Subcutaneous adipose tissue (tissue), 4 donors: ENCODE results near the gene THEMIS. TPM values are rescaled to one million over a fixed set of nuclear protein-coding genes. Genes with fewer than 3 reads are reported as not detected.

ENCODE experiments used
- CTCF ChIP-seq: fragments of 450-650 bp; IDR thresholded peaks from one replicate; pipeline ENCODE4 v1.5.1; 2016; ENCODE audit warnings: low read depth, mild to moderate bottlenecking, control low read depth, antibody characterized with exemption, moderate library complexity
- total RNA-seq, 4 donors: library from RNA; depleted of rRNA; stranded (reverse); fragments of >200 nt; gene quantifications; one replicate each; pipeline ENCODE4 v1.1.0, GENCODE V29; 2016

The THEMIS gene
- total RNA-seq, 4 donors from 2014 or later: 0.19 to 1.2 (median 1.0) TPM

DNA sequence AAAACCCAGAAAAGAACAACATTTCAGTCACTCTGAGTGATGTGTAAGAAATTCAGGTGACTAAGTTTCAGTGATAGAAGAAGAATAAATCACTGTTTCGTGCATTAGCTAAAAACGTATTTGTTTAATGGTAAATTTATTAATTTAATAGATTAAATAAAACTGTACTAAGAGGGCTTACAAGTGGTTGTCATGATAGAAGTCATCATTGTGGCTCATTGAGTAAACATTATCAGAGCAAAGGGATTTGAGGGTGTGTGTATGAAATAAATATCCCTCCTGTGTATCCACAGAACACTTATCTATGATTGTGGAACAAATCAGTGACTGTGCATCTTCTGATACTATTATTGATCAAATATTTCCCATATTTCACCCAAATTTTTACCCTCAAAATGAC, 40.1 kb downstream of the THEMIS start:
- TF ChIP-seq CTCF: no peak

DNA sequence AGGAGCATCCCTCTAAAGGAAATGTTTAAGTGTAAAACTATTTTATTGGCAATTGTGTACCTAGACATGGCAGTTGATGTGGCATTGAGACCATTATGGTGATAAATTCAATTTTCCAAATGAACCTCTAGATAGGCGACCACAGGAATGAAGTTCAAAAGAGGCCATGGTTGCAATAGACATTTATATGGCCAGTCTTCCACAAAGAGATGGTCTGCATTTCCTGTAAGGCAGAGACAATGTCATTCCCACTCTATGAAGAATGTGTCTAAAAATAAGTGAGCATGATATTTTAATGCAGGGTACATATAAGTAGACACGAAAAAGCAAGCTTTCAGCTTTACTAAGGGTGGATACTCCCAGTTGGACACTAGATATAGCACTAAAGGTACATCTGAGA, 40.9 kb downstream of the THEMIS start:
- TF ChIP-seq CTCF: no peak

DNA sequence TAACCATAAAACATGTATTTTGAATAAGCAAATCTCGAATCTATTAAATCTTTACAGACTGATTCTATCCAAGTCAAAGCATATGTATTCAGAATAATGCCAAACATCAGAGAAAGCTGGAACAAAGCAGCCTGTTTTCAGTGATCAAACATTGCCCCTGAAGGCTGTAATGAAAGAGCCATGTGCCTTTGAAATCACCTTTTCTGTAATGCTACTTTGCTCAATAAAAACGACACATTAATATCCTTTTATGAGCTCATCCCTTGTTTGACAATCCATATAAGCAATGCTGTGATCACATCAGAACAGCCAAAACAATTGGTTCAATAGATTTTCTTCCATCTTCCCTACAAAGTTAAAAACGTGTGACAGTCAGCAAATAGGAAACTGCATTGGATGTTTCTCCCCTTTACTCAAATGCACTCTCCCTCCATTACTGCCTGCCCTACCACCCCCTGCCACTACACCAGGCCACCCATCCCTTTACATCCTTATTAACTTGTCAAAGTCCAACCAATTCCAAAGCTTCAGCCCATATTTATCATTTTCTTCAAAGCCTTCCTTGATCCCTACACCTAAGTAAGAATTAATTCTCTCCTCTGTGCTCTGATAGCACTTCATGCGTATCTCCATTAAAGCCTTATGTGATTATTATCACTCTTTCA, 42.0 kb downstream of the THEMIS start:
- TF ChIP-seq CTCF: no peak

DNA sequence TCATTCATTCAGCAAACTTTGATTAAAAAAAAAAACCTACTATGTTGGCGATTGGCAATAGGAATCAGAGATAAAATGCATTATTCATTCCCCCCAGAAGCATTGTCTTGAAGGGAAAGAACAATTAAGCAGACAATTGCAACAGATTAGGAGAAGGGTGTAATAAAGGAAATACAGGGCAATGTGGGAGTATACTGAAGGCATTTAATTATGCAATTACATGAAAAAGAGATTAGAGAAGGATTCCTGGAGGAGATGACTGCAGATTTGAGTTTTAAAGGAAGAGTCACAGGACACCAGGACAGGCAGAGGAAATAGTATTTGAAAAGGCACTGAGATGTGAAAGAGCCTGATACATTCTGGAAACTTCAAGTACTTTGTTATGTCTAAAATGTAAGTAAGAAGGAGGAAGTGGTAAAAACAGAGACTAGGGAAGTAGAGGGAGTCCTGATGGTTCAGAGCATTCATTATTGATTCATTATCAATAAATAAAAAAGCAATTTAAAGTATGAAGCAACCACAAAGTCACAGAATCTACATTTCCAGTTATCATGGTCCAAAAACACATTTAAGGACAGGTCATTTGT, 43.7 kb downstream of the THEMIS start:
- no peak for TF ChIP-seq CTCF

- TF ChIP-seq CTCF: no peak
Measured at GRCh38 chr6:127855542-127856159, 45.2 kb downstream of the THEMIS start.

DNA sequence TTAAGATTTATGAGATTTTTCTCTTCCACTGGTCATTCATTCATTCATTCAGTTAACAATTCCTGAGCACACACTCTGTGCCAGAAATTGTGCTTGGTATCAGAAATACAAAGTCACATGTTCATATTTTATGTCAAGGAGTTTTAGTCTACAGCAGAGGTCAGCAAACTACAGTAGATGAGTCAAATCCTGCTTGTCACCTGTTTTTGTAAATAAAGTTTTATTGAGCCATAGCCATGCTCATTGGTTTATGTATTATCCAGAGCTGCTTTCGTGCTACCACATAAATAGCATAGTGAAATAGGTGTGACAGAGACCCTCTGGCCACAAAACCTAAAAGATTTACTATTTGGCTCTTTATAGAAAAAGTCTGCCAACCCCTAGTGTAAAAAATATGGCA, 46.8 kb downstream of the THEMIS start:
- no peak for TF ChIP-seq CTCF

DNA sequence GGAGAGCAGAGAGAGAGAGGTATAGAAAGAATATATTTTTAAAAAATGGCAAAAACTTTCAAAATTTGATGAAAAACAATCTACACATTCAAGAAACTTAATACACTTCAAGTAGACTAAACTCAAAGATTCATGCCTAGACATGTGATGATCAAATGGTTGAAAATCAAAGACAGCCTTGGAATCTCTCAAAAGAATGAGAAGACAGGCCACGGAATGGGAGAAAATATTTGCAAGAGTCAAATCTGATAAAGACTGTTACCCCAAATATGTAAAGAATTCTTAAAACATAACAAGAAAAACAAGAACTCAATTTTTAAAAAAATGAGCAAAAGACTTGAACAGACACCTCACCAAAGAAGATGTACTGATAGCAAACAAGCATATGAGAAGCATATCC, 49.7 kb downstream of the THEMIS start:
- TF ChIP-seq CTCF: no peak
